ENCODE measurements around the gene INVS.
"Not testable (repeated sequence)": the region's sequence is repeated elsewhere in the genome, so short reads cannot be mapped to it uniquely, and the experiment has no call there.

The INVS gene

DNA sequence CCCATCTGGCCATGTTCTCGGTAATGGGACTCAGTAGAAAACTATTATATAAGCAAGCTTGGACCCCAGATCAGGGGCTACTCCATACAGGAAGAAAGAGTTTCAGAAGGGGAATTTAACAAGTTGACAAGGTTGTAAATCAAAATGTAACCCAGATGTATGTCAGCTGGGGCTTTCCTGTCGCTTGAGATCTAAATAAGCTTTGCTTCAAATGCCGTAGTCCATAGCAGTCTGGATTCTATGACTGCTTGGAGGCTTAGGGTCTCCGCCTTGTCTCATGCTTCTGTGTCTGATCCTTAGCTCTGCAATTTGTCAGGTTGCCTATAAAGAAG, 183.3 kb downstream of the INVS start:
- no peak for DNase-seq

DNA sequence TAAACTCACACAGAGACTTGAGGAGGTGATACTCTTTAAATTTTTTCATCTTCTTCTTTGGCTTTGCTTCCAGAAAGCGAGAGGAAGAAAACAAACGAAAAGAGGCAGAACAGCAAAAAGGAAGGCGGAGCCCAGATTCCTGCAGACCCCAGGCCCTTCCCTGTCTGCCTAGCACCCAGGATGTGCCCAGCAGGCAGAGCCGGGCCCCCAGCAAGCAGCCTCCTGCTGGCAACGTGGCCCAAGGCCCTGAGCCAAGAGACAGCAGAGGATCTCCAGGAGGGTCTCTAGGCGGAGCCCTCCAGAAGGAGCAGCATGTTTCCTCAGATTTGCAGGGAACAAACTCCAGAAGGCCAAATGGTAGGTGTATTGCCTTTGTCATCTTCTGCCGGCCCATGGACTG, 185.2 kb downstream of the INVS start:
- no peak for DNase-seq

DNA sequence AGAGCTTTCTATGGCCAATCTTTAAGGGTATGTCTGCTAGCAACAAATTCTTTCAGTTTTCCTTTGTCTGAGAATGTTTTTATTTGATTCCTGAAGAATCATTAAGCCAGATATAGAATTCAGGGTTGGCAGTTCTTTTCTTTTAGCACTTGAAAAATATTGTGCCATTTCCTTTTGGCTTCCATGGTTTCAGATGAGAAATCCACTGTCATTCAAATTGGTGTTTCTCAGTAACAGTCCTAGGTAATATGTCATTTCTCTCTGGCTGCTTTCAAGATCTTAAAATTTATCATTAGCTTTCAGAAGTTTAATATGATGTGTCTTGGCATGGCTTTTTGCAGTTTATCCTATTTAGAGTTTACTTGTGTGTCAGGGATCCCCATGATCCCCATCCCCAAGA, 186.0 kb downstream of the INVS start:
- no peak for DNase-seq

DNA sequence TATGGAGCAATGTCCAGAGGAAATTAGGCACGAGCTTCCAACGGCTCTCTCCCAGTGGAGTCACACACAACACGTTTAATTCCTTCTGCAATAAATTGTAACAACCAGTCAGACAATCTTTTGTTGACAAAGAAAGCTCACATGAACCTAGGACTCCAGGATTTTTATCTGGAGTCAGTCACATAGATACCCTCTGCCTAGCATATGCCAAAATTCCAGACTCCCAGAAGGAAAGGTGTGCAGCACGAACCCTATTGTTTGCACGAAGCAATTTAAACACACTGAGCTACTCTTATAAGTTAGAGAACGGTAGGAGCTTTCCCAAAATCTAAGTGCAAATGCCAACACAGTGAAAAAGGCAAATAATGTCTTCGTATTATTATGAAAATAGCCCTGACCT, 186.6 kb downstream of the INVS start:
- no peak for DNase-seq

DNA sequence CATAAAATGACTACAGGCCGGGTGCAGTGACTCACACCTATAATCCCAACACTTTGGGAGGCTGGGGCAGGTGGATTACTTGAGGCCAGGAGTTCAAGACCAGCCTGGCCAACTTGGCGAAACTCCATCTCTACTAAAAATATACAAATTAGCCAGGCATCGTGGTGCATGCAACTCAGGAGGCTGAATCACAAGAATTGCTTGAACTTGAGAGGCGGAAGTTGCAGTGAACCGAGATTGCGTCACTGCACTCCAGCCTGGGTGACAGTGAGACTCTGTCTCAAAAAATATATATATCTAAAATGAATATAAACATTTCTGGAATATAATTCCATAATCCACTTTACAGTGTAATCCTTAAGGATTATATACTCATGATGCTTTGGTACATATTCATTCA, 187.2 kb downstream of the INVS start:
- no peak for DNase-seq

DNA sequence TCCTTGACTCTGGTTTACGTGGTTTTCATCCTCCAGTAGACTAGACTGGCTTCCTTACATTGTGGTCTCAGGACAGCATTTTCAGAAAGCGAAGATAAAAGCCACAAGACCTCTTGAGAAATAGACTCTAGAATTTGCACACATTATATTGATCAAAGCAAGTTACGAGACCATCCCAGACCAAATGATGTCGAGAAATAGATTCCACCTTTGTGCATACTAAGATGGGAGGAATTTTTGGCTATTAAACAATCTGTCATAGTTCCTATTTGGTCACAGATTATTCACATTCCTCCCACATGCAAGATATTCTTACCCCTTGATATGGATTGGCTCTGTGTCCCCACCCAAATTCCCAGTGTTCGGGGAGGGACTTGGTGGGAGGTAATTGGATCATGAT, 188.1 kb downstream of the INVS start:
- DNase-seq = no peak

DNA sequence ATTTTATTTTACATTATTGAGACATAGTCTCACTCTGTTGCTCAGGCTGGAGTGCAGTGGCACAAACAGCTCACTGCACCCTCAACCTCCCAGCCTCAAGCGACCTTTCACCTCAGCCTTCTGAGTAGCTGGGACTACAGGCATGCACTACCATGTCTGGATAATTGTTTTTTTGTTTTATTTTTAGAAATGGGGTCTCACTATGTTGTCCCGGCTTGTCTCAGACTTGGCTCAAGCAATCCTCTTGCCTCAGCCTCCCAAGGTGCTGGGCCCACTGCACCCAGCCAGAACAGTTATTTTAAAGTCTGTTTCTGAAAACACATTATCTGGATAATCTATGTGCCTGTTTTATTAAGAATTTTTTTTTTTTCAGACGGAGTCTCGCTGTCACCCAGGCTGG, 191.7 kb downstream of the INVS start:
- no peak for DNase-seq

DNA sequence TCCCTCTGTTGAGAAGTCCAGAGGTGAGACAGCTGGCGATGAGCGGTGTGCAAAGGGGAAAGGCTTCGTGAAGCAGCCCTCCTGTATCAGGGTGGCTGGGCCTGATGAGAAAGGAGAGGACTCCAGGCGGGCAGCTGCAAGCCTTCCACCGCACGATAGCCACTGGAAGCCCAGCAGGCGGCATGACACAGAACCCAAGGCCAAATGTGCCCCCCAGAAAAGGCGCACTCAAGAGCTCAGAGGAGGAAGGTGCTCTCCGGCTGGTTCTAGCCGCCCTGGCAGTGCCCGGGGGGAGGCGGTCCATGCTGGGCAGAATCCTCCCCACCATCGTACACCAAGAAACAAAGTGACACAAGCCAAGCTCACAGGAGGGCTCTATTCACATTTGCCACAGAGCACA, 193.4 kb downstream of the INVS start:
- DNase-seq = no peak

DNA sequence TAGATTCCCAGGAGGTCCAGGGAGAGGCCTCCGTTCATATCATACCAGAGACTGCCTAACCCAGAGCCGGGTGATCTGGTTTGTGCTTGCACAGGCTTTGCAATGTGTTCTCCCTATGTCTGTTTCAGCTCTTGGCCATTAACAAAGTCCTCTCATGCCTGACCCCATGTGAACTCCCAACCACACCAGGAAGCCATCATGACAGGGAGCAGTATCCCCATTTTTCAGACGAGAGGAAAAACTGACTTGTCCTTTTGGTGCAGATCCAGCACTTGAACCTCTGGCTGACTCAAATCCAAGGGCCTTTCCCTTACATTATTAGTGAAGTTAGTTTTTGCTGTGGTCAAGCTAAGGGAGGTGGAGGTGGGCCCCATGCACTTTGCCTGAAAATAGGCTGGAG, 195.3 kb downstream of the INVS start:
- DNase-seq = no peak

DNA sequence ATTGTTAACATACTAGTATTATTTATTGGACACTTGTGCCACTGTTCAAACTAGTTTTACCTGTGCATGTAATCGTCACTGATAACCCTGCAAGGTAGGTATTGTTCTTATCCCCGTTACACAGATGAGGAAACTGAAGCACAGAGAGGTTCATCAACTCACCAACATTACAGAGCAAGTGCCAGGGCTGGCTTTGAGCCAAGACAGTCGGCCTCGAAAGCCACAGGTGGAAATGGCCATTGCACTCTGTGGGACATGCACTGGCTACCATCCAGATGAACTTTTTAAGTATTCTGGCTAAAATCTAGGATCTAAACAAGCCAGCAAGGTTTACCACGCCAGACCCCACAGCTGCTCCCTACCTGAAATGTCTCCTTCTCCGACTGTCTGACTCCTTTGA, 195.8 kb downstream of the INVS start:
- DNase-seq = no peak

DNA sequence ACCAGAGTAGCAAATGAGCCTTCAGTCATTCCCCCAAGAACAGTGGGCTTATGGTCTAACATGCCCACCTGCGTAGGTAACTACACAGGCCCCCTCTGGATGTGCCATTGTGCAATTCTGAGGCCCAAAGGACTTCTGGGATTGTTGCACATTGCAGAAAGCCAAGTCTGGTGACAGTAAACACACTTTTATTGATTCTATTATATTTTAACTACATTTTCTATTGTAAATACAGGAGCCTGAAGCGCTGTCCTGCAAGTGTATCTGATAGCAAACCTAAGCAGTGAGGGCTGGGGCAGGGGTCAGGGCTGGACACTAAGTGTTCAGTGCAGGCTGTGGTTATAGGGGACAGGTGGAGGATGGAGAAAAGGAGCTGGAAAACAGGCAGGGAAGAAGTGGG, 196.2 kb downstream of the INVS start:
- no peak for DNase-seq

DNA sequence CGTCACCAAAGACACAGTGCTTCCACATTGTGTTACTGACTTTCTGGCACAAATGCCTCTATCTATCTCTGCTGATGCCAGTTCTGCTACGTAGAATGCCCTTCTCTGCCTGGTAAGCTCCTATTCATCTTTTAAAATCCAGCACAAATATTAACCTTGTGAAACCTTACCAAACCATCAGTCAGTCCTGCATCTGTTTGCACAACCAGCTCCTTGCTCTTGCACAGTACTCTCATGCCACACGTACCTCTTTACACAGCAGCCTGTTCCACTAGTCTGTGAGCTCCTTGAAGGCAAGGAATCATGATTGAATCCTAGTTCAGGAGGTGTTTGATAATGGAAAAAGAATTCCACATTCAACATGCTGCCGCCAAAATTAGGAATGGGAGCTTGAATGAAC, 197.4 kb downstream of the INVS start:
- no peak for DNase-seq

DNA sequence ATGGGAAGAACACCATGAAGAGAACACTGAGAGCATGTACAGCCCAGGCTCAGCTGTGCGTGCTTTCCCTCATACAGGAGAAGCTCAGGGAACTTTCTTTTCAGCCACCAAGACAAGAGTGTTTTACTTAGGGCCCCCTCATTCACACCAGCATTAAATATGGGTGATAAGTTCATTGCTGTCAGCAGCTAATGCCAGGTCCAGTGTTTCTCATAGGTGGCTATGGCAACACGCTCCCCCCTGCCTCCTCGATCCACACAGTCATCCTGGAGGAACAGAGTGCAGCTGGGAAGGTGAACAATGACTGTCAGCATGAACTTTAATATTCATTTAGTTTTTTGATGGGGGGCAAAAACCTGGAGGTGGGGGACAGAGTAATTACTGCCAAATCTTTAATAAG, 199.3 kb downstream of the INVS start:
- DNase-seq = no peak

DNA sequence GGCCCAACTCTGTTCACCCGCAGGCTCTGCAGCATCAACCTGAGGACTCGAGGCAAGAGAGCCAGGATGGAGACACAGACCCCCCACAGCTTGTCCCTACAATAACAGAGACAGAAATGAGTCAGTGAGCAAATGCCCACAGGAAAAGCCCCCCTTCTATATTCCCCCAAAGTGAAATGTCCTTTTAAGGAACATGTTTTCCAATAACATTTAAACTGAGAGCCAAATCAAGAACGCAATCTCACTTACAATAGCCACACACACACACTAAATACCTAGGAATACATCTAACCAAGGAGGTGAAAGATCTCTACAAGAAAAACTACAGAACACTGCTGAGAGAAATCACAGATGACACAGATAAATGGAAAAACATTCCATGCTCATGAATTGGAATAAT, 204.7 kb downstream of the INVS start:
- no peak for DNase-seq

DNA sequence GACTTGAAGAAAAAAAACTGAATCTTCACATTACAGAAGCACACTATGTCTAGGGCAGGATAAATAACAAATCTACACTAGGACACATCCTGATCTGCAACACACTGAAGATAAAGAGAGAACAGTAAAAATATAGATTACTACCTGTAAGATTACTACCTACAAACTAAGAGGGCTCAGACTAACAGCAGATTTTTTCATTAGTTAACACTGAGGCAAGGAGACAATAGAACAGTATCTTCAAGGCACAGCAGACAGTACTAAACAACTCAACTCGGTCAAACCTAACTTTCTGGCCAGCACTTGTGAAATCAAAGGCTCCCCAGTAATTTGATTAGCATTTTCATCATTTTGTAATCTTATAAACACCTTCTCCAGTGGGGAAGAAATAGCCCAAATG, 207.2 kb downstream of the INVS start:
- no peak for DNase-seq

DNA sequence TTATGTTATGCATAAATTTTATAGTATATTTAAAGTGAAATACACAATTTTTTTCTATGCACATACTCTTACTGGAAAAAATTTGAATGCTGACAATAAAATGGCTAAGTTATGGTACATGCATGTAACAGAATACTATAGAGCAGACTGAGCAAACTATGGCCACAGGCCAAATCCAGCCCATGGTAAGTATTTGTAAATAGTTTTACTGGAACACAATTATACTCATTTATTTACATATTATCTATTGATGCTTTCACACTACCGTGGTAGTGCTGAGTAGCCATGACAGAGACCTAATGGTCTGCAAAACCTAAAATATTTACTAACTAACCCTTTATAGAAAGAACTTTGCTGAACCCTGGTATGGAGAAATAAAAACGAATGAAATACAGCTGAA, 208.0 kb downstream of the INVS start:
- no peak for DNase-seq

DNA sequence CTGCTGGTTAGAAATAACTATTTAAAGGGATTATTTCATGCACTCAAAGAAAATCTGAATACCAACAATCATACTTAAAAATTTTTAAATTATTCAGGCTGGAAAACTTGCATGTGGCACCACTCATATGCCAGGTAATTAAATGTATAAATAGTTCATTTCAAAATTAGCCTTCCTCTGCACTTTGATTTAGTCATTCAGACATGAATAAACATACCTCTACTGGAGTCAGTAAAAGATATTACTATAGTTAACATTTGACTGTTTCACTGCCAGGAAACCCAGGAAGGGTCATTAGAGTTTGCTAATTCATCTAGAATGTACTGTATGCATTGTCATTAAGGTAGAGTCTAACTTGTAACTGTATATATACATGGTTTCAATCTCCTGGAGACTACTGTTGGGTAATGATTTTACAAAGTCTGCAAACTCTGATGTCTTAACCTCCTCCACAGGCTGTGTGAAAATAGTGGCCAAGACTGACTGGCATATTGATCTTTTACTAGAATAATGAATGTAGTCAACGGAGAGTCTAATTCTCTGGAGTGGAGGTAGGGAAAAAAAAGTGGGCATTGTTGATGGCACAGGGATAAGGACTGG, 210.0 kb downstream of the INVS start:
- DNase-seq = no peak

DNA sequence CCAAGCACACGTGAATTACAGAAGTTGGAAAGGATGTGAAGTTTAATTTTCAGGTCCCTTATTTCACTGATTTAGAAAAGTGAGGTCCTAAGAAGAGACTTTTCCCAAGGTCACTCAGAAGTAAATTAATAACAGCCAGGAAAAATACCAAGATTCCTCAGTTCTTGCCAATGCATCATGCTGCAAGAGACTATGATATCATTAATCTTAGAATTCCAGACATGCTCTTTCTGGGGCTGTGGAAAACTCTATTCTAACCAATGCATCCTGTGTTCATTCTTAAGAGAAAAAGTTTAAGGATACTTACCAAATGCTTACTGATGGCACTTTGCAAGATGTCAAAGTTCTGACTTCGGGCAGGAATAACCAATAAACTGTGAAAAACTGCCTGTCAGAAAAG, 210.9 kb downstream of the INVS start:
- no peak for DNase-seq

DNA sequence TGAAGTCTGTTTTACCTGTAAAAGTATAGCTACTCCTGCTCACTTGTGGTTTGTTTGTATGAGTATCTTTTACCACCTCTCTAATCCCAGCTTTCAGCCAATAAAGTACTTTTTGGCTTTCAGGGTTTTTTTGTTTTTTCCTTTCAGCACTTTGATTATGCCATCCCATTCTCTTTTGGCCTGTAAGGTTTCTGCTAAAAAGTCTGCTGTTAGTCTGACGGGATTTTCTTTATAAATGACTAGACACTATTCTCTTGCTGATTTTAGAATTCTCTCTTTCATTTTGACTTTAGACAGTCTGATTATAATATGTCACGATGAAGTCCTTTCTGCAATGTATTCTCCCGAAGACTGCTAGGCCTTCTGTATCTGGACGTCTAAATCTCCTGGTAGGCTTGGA, 216.5 kb downstream of the INVS start:
- no peak for DNase-seq

DNA sequence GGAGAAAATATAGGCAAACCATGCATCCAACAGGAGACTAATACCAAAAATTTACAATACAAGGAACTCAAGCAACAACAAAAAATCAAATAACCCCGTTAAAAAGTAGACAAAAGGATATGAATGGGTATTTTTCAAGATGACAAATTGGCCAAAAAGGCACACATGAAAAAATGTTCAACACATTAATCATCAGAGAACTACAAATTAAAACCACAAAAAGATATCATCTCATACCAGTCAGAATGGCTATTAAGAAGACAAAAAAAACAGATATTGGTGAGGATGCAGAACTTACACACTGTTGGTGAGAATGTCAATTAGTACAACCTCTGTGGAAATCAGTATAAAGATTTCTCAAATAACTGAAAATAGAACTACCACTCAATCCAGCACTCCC, 218.7 kb downstream of the INVS start:
- no peak for DNase-seq

DNA sequence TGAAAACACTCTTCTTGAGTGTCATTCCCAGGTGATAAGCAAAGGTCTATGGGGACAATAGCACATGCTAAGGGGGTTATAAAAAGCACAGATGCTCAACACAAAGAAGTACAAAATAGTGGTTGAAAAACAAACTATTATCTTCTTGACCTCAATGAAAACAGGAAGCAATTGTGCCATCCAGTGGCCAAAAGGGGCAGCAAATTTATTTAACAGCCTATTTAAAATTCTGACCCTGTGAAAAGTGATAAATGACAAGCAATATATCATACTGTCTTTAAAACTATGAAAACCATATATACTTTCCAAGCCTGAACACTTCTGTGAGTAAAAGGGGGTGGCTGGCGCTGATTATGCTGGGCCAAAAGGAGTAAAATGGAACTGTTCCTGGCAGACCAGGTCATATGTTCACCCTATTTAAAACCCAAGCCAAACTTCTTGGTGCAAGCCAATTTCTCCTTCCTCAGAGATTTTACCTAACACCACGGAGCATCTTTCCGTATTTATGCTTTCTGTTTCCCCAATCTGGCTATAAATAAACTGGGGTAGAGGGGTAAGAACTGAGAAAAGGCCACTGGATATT, 224.0 kb downstream of the INVS start:
- DNase-seq = no peak

DNA sequence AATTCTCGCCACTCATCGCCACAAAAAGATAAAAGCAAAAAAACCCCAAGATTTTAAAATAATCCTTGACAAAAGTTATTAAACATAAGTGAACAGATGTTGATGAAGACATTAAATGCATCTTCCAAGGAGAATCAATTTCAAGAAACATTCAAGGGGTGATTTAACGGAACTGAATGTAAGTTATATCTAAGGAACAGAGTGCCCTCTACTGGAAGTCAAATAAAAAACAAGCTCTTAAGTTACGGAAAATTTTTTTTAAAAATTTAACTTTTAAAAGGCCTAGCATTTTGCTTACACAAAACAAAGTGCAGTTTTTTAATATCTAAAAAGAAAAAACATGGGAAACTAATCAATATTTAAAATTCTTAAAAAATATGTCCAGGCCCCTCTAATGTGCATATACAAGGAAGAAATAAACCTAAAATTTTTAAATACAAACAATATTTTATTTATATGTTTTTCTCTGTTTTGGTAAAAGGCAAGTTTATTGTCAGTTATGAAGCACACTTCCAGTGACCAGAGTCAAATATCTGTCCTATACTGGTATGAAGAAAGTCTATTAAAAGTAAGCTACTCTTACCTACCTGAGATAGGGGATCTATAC, 225.7 kb downstream of the INVS start:
- DNase-seq = no peak

DNA sequence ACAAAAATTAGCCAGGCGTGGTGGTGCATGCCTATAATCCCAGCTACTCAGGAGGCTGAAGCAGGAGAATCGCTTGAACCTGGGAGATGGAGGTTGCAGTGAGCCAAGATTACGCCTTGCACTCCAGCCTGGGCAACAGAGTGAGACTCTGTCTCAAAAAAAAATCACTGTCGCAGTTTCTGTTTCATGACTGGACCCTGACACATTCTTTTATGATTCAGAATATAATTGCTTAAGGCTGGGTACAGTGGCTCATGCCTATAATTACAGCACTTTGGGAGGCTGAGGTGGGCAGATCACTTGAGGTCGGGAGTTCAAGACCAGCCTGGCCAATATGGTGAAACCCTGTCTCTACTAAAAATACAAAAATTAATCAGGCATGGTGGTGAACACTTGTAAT, 239.7 kb downstream of the INVS start:
- not testable (repeated sequence) for DNase-seq

DNA sequence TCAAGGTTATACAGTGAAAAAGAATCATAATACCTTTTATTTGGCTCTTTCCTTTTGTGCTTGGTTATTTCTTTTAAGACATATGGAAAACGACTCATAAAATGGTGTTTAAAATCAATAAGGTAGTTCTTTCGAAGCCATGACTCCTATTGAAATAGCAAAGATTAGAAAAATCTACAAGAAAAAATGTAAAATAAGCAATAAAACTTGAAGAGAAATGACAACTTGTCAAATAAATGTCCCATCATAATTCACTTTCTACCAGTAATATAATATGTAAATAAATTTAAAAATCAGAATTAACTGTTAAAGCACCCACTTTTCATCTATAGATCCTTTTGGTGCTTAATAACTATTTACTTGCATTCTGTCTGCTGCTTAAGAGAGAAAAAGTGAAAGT, 241.2 kb downstream of the INVS start:
- no peak for DNase-seq

DNA sequence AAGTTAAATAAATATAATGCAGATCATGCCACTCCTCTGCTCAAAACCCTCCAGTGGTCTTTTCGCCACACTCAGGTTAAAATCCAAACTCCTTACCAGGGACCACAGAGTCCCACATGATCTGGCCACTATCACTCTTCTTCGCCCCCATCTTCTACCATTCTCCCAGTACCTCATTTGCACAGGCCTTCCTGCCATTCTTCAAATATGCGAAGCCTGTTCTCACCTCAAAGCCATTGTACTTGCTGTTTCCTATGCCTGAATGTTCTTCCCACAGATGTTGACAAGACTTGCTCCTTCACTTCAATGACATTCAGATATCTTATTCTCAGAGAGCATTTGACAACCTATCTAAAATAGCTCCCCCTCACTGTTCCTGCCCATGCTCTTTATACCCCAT, 242.8 kb downstream of the INVS start:
- DNase-seq = no peak

Data from activated CD4-positive, CD25-positive, alpha-beta regulatory T cell (primary cell).